Colonic mucosa (tissue), 4 donors: ENCODE results near the gene RPS26. TPM values are rescaled to one million over a fixed set of nuclear protein-coding genes. Genes with fewer than 3 reads are reported as not detected.
"Not testable (repeated sequence)": the region's sequence is repeated elsewhere in the genome, so short reads cannot be mapped to it uniquely, and the experiment has no call there.

Source experiments
- DNase-seq: peaks from one replicate; pipeline ENCODE4 v3.0.0-alpha.2; 2020
- H3K27ac ChIP-seq: fragments of 200-600 bp; one replicate; pipeline ENCODE4 v1.8.0; 2021
- H3K27me3 ChIP-seq: fragments of 200-600 bp; one replicate; pipeline ENCODE4 v1.8.0; 2021
- H3K36me3 ChIP-seq: fragments of 200-600 bp; one replicate; pipeline ENCODE4 v1.8.0; 2021
- H3K4me1 ChIP-seq: fragments of 200-600 bp; one replicate; pipeline ENCODE4 v1.8.0; 2021; ENCODE audit warnings: mild to moderate bottlenecking
- H3K4me3 ChIP-seq: fragments of 200-600 bp; one replicate; pipeline ENCODE4 v1.8.0; 2021
- H3K9ac ChIP-seq, 2 donors: one replicate each; pipeline ENCODE4 v1.7.0; 2013; ENCODE audit warnings: control low read depth in 2 of 2, low read depth in 2 of 2, low read length in 2 of 2
- H3K9me3 ChIP-seq: fragments of 200-600 bp; one replicate; pipeline ENCODE4 v1.8.0; 2021
- CTCF ChIP-seq: fragments of 200-600 bp; IDR thresholded peaks from one replicate; pipeline ENCODE4 v1.8.0; 2022; ENCODE audit warnings: antibody characterized with exemption, mild to moderate bottlenecking
- intact Hi-C: fragments of 100-400 bp; cut with DNase I; formaldehyde crosslinking; loops from one replicate; pipeline ENCODE4 v1.14.1; 2022
- total RNA-seq, 2 donors: library from RNA; stranded (reverse); fragmentation: NEBNext Ultra II Directional in 1 of 2; extraction: Animal tissue kit (Norgen Biotek cat#: 25700) in 1 of 2; gene quantifications; one replicate each; pipeline ENCODE4 v1.2.1, GENCODE V29; 2021
- donor health status: healthy.
- donor health status: DM: no; HTN: no; CAD: no.
- donor health status: DM: no; HTN: no; CAD: no.

Gene RPS26
- total RNA-seq, 2 donors from 2014 or later: 53.1 to 80.5 TPM

- Histone ChIP-seq H3K9me3 (no peaks in the 10 kb centered on the region), H3K4me3 (no peak overlapping the region), H3K27me3 (no peaks in the 10 kb centered on the region), H3K27ac (no peak overlapping the region), H3K36me3 (peaks cover 16% of the 10 kb centered on the region), H3K9ac (no peak overlapping the region), H3K4me1 (peaks cover 5% of the 10 kb centered on the region)
- intact Hi-C loops: loop anchor here (10.0 kb wide), 1 partner anchor 69 kb away; the partner anchor contains the start of genes RPL41 and ZC3H10
- no peak for DNase-seq
- TF ChIP-seq CTCF: no peak
These were observed 4.5 kb downstream of the RPS26 start for GRCh38 chr12:56046027-56046780.

- H3K27ac ChIP-seq: no peak overlapping the region
- intact Hi-C loops: no loop called here
- no peaks in the 10 kb centered on the region for H3K36me3 ChIP-seq
- no peaks in the 10 kb centered on the region for H3K4me1 ChIP-seq
- no peaks in the 10 kb centered on the region for H3K9me3 ChIP-seq
- no peak overlapping the region for H3K4me3 ChIP-seq
- no peaks in the 10 kb centered on the region for H3K27me3 ChIP-seq
- H3K9ac ChIP-seq: no peak overlapping the region
- no peak for DNase-seq
- TF ChIP-seq CTCF: no peak
These were observed 11.7 kb downstream of the RPS26 start for GRCh38 chr12:56053407-56053893.

GRCh38 chr12:56059964-56060363, 18.2 kb downstream of the RPS26 start:
- DNase-seq, H3K27me3 ChIP-seq, intact Hi-C loops, H3K27ac ChIP-seq, H3K4me1 ChIP-seq, H3K9me3 ChIP-seq, H3K4me3 ChIP-seq, H3K36me3 ChIP-seq, H3K9ac ChIP-seq: not testable (repeated sequence)

- Histone ChIP-seq H3K9ac (no peak overlapping the region), H3K27me3 (no peaks in the 10 kb centered on the region), H3K4me3 (no peak overlapping the region), H3K4me1 (no peaks in the 10 kb centered on the region), H3K9me3 (no peaks in the 10 kb centered on the region), H3K27ac (no peak overlapping the region), H3K36me3 (no peaks in the 10 kb centered on the region)
- intact Hi-C loops: no loop called here
- no peak for TF ChIP-seq CTCF
- DNase-seq: no peak
These were observed 20.3 kb downstream of the RPS26 start for GRCh38 chr12:56061982-56062381.

- Histone ChIP-seq H3K9ac (no peak overlapping the region), H3K27me3 (no peaks in the 10 kb centered on the region), H3K27ac (no peak overlapping the region), H3K9me3 (no peaks in the 10 kb centered on the region), H3K4me3 (no peak overlapping the region), H3K36me3 (no peaks in the 10 kb centered on the region), H3K4me1 (no peaks in the 10 kb centered on the region)
- TF ChIP-seq CTCF: no peak
- intact Hi-C loops: no loop called here
- DNase-seq: no peak
These were observed 21.3 kb downstream of the RPS26 start for GRCh38 chr12:56062996-56063395.

GRCh38 chr12:56071648-56072047, 29.9 kb downstream of the RPS26 start:
- Histone ChIP-seq H3K9ac (no peak overlapping the region), H3K4me1 (no peaks in the 10 kb centered on the region), H3K4me3 (no peak overlapping the region), H3K27me3 (no peaks in the 10 kb centered on the region), H3K9me3 (no peaks in the 10 kb centered on the region), H3K27ac (no peak overlapping the region), H3K36me3 (no peaks in the 10 kb centered on the region)
- intact Hi-C loops: no loop called here
- no peak for DNase-seq
- no peak for TF ChIP-seq CTCF
